GM20000 (cell line): Measurements from ENCODE around the gene RNF7.
"Not testable (repeated sequence)": the region's sequence is repeated elsewhere in the genome, so short reads cannot be mapped to it uniquely, and the experiment has no call there.

Experiments used
- DNase-seq: peaks from one replicate; pipeline ENCODE4 v3.0.0; 2012; ENCODE audit warnings: low spot score
- CTCF ChIP-seq: IDR thresholded peaks from 2 replicates; pipeline ENCODE4 v1.5.1; 2012; ENCODE audit warnings: mild to moderate bottlenecking, control low read depth; ENCODE audit errors: extremely low read depth, missing control alignments

RNF7 gene

GRCh38 chr3:141783632-141784031 is 45.5 kb downstream of the RNF7 start:
- TF ChIP-seq CTCF, result no peak
- no peak for DNase-seq

- no peak for DNase-seq
- no peak for TF ChIP-seq CTCF
Observed at GRCh38 chr3:141784096-141784495, 46.0 kb downstream of the RNF7 start.

GRCh38 chr3:141784531-141784930 is 46.4 kb downstream of the RNF7 start:
- DNase-seq, result no peak
- no peak for TF ChIP-seq CTCF

GRCh38 chr3:141788149-141788548 is 50.1 kb downstream of the RNF7 start:
- no peak for DNase-seq
- no peak for TF ChIP-seq CTCF

- not testable (repeated sequence) for DNase-seq
Observed at GRCh38 chr3:141788750-141789149, 50.7 kb downstream of the RNF7 start.

GRCh38 chr3:141789281-141789680 is 51.2 kb downstream of the RNF7 start:
- no peak for TF ChIP-seq CTCF
- no peak for DNase-seq

GRCh38 chr3:141790171-141790570 is 52.1 kb downstream of the RNF7 start:
- no peak for TF ChIP-seq CTCF

GRCh38 chr3:141792495-141792894 is 54.4 kb downstream of the RNF7 start:
- no peak for TF ChIP-seq CTCF
- no peak for DNase-seq

More at GRCh38 chr3:141790171-141790570, 52.1 kb downstream of the RNF7 start:
- no peak for DNase-seq
